CD14-positive monocyte (primary cell): ENCODE results near the gene NFATC1. TPM values are rescaled to one million over a fixed set of nuclear protein-coding genes. Genes with fewer than 3 reads are reported as not detected.

Source experiments
- DNase-seq, 3 donors: peaks; one replicate each; pipeline ENCODE4 v3.0.0-alpha.2; 2011 to 2022
- H2AFZ ChIP-seq: 2 replicates; pipeline ENCODE4 v1.6.0; 2012; ENCODE audit warnings: mild to moderate bottlenecking, low read depth, low read length, inconsistent platforms; ENCODE audit not compliant: insufficient read depth, poor library complexity, severe bottlenecking
- H3K27ac ChIP-seq, 2 donors: 1 replicate in 1 of 2; 2 replicates in 1 of 2; pipeline ENCODE4 v1.5.1; 2012 to 2013; ENCODE audit warnings: low read length in 2 of 2, control low read depth in 1 of 2, inconsistent platforms in 1 of 2, low read depth in 1 of 2, mild to moderate bottlenecking in 1 of 2
- H3K27me3 ChIP-seq, 2 donors: one replicate each; pipeline versions ENCODE4 v1.6.0 to v1.6.1; 2011 to 2013; ENCODE audit warnings: low read length in 2 of 2; ENCODE audit not compliant: control insufficient read depth in 2 of 2, insufficient read depth in 2 of 2
- H3K36me3 ChIP-seq, 2 donors: replicated peaks in 1 of 2; 1 replicate in 1 of 2; 2 replicates in 1 of 2; pipeline versions ENCODE4 v1.5.1 to v1.6.1; 2012 to 2013; ENCODE audit warnings: low read length in 2 of 2, control low read depth in 1 of 2, inconsistent platforms in 1 of 2, mild to moderate bottlenecking in 1 of 2; ENCODE audit not compliant: insufficient read depth in 2 of 2, control insufficient read depth in 1 of 2
- H3K4me1 ChIP-seq, 2 donors: 1 replicate in 1 of 2; 2 replicates in 1 of 2; pipeline versions ENCODE4 v1.5.1 to v1.6.1; 2012 to 2013; ENCODE audit warnings: low read length in 2 of 2, control low read depth in 1 of 2, inconsistent platforms in 1 of 2, mild to moderate bottlenecking in 1 of 2, moderate library complexity in 1 of 2; ENCODE audit not compliant: insufficient read depth in 2 of 2, control insufficient read depth in 1 of 2
- H3K4me2 ChIP-seq: replicated peaks from 2 replicates; pipeline ENCODE3; 2012; ENCODE audit warnings: low read length, moderate library complexity, mild to moderate bottlenecking; ENCODE audit not compliant: poor library complexity, severe bottlenecking; ENCODE audit errors: extremely low read depth
- H3K4me3 ChIP-seq, 3 experiments: fragments of 200-600 bp in 1 of 3; sonication (generic) in 1 of 3; replicated peaks in 1 of 3; 1 replicate in 2 of 3; 2 replicates in 1 of 3; pipeline ENCODE4 v1.5.1; 2011 to 2013; ENCODE audit warnings: low read length in 3 of 3, mild to moderate bottlenecking in 3 of 3, control low read depth in 2 of 3, low read depth in 2 of 3, inconsistent platforms in 1 of 3, moderate library complexity in 1 of 3
- H3K79me2 ChIP-seq: 2 replicates; pipeline ENCODE4 v1.6.0; 2012; ENCODE audit warnings: mild to moderate bottlenecking, control low read depth, inconsistent platforms, low read length, moderate library complexity; ENCODE audit not compliant: insufficient read depth
- H3K9ac ChIP-seq: 2 replicates; pipeline ENCODE4 v1.6.0; 2017; ENCODE audit warnings: low read length, mild to moderate bottlenecking; ENCODE audit not compliant: insufficient read depth, poor library complexity, severe bottlenecking
- H3K9me3 ChIP-seq, 2 donors: replicated peaks in 1 of 2; 1 replicate in 1 of 2; 2 replicates in 1 of 2; pipeline versions ENCODE4 v1.5.1 to v1.6.1; 2012 to 2013; ENCODE audit warnings: low read length in 2 of 2, control low read depth in 1 of 2; ENCODE audit not compliant: control insufficient read depth in 1 of 2, insufficient read depth in 1 of 2
- H4K20me1 ChIP-seq: 2 replicates; pipeline ENCODE4 v1.6.0; 2012; ENCODE audit warnings: mild to moderate bottlenecking, low read length, control low read depth, moderate library complexity; ENCODE audit not compliant: insufficient read depth
- H3K27ac Mint-ChIP-seq, 7 donors: one replicate each; pipeline ENCODE4 v1.8.0; 2020; ENCODE audit warnings: mild to moderate bottlenecking in 7 of 7, mixed read lengths in 7 of 7, moderate library complexity in 6 of 7, inconsistent platforms in 2 of 7
- H3K27me3 Mint-ChIP-seq, 3 donors: one replicate each; pipeline ENCODE4 v1.8.0; 2021 to 2022; ENCODE audit warnings: low read depth in 3 of 3, mild to moderate bottlenecking in 3 of 3, mixed read lengths in 3 of 3, moderate library complexity in 3 of 3, inconsistent platforms in 1 of 3
- H3K36me3 Mint-ChIP-seq, 2 donors: one replicate each; pipeline ENCODE4 v1.8.0; 2020; ENCODE audit warnings: mixed read lengths in 2 of 2, inconsistent platforms in 1 of 2, mild to moderate bottlenecking in 1 of 2
- H3K4me1 Mint-ChIP-seq: one replicate; pipeline ENCODE4 v1.8.0; 2020; ENCODE audit warnings: mild to moderate bottlenecking, mixed read lengths
- H3K4me3 Mint-ChIP-seq, 2 donors: one replicate each; pipeline ENCODE4 v1.8.0; 2020; ENCODE audit warnings: mild to moderate bottlenecking in 2 of 2, mixed read lengths in 2 of 2, moderate library complexity in 1 of 2
- H3K9me3 Mint-ChIP-seq, 7 donors: one replicate each; pipeline ENCODE4 v1.8.0; 2020 to 2022; ENCODE audit warnings: mixed read lengths in 7 of 7, mild to moderate bottlenecking in 6 of 7, moderate library complexity in 6 of 7, inconsistent platforms in 2 of 7
- WGBS: methylation state at CpG from one replicate; pipeline ENCODE4 v1.1.5; 2013; ENCODE audit warnings: missing lambda C conversion rate; ENCODE audit not compliant: insufficient coverage; 5-methylcytosine and 5-hydroxymethylcytosine counted together
- intact Hi-C, 2 donors: fragments of 100-400 bp; cut with micrococcal nuclease; formaldehyde crosslinking; loops; one replicate each; pipeline versions ENCODE4 v1.15.0 to v1.15.1; 2023
- polyA plus RNA-seq, 3 donors: library from polyadenylated mRNA; depleted of rRNA in 1 of 3; unstranded in 2 of 3; stranded (reverse) in 1 of 3; fragments of 300-500 nt in 2 of 3; fragments of >200 nt in 1 of 3; fragmentation: Illumina TruSeq in 2 of 3; gene quantifications; 1 replicate in 2 of 3; 2 replicates in 1 of 3; pipeline ENCODE4 v1.2.3, GENCODE V29; 2012 to 2021
- TF ChIP-seq, protein P1 (sequence below): fragments of 200-600 bp; IDR thresholded peaks from one replicate; pipeline ENCODE4 v1.8.0; 2022; ENCODE audit warnings: antibody characterized with exemption, mild to moderate bottlenecking

Gene NFATC1
- polyA plus RNA-seq, 3 donors = 7.8 to 10.7 (median 8.3) TPM

DNA sequence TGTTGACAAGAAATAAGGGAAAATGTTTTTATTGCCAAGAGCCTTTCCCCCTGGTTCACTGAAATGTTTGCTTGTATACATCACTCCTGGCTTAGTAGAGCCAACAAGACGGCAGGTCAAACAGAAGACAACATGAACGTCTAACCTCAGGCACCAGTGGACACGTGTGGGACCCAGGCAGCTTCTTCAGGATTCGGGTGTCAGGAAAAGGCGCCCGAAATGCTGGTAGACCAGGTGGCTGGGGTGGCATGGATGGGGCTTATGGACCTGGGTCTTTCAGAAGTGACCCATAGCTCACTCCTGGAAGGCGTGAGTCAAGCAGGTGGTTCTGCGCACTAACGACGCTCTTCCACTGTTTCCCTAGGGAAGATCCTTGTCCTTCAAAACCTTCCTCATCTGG, 23.3 kb upstream of the NFATC1 start:
- H3K4me3 ChIP-seq = no peak overlapping the region

DNA sequence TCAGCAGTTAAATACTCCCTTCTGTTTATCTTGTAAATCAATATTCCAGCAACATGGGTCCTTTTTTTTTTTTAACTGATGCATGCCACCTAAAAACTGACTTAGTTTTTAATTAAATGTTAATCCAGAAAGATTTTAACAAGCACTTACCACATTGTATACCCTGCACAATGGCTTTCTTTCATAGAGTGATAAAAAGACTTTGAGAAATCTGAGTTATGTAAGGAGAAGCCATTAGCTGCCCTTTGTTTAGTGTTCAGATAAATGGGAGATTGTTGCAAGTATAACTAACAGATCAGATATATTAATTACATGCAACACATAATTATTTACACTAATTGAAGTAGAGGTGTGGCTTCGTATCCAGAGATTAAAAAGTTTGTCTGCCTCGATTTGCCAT, 22.7 kb upstream of the NFATC1 start:
- peaks cover 15 to 30% of the 10 kb centered on the region in 2 donors for H3K36me3 ChIP-seq
- no CpG with 5 or more reads among the region's 2 CpGs for WGBS
- intact Hi-C loops = no loop called here
- no peak overlapping the region for H3K4me3 ChIP-seq
- no peaks in the 10 kb centered on the region for H3K27me3 Mint-ChIP-seq
- H2AFZ ChIP-seq = no peak overlapping the region
- H3K9me3 Mint-ChIP-seq = peaks cover 0 to 4% (median 0%) of the 10 kb centered on the region in 7 donors
- DNase-seq = no peak
- H3K9me3 ChIP-seq = no peaks in the 10 kb centered on the region
- no peaks in the 10 kb centered on the region for H3K79me2 ChIP-seq
- no peak overlapping the region for H3K27ac ChIP-seq
- H3K4me1 ChIP-seq = no peaks in the 10 kb centered on the region
- no peak overlapping the region for H3K27ac Mint-ChIP-seq
- no peak overlapping the region for H3K4me3 Mint-ChIP-seq
- H3K27me3 ChIP-seq = no peaks in the 10 kb centered on the region
- TF ChIP-seq, protein P1, sequence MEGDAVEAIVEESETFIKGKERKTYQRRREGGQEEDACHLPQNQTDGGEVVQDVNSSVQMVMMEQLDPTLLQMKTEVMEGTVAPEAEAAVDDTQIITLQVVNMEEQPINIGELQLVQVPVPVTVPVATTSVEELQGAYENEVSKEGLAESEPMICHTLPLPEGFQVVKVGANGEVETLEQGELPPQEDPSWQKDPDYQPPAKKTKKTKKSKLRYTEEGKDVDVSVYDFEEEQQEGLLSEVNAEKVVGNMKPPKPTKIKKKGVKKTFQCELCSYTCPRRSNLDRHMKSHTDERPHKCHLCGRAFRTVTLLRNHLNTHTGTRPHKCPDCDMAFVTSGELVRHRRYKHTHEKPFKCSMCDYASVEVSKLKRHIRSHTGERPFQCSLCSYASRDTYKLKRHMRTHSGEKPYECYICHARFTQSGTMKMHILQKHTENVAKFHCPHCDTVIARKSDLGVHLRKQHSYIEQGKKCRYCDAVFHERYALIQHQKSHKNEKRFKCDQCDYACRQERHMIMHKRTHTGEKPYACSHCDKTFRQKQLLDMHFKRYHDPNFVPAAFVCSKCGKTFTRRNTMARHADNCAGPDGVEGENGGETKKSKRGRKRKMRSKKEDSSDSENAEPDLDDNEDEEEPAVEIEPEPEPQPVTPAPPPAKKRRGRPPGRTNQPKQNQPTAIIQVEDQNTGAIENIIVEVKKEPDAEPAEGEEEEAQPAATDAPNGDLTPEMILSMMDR = no peak
- H3K4me1 Mint-ChIP-seq = peaks cover 10% of the 10 kb centered on the region
- no peak overlapping the region for H3K4me2 ChIP-seq
- peaks cover 45 to 71% of the 10 kb centered on the region in 2 donors for H3K36me3 Mint-ChIP-seq
- no peaks in the 10 kb centered on the region for H4K20me1 ChIP-seq
- H3K9ac ChIP-seq = no peak overlapping the region

More for the DNA sequence above, 23.3 kb upstream of the NFATC1 start:
- H3K27ac Mint-ChIP-seq = no peak overlapping the region
- H3K9me3 Mint-ChIP-seq = peaks cover 0 to 4% (median 0%) of the 10 kb centered on the region in 7 donors
- H3K4me3 Mint-ChIP-seq = no peak overlapping the region
- H4K20me1 ChIP-seq = no peaks in the 10 kb centered on the region
- no peak overlapping the region for H3K27ac ChIP-seq
- peaks cover 45 to 70% of the 10 kb centered on the region in 2 donors for H3K36me3 Mint-ChIP-seq
- intact Hi-C loops = no loop called here
- no peaks in the 10 kb centered on the region for H3K9me3 ChIP-seq
- TF ChIP-seq, protein P1 = no peak
- no peak overlapping the region for H3K9ac ChIP-seq
- no peaks in the 10 kb centered on the region for H3K27me3 ChIP-seq
- peaks cover 10% of the 10 kb centered on the region for H3K4me1 Mint-ChIP-seq
- no peak for DNase-seq
- no peaks in the 10 kb centered on the region for H3K4me1 ChIP-seq
- no peak overlapping the region for H3K4me2 ChIP-seq
- H3K79me2 ChIP-seq = no peaks in the 10 kb centered on the region
- no peaks in the 10 kb centered on the region for H3K27me3 Mint-ChIP-seq
- H3K36me3 ChIP-seq = peaks cover 14 to 24% of the 10 kb centered on the region in 2 donors
- no peak overlapping the region for H2AFZ ChIP-seq
- WGBS = 90% methylated on average over 6 of the region's 10 CpGs
